ENCODE results near the gene TEC. TPM values are rescaled to one million over a fixed set of nuclear protein-coding genes. Genes with fewer than 3 reads are reported as not detected.

TEC gene
- total and polyA plus RNA-seq, 3 experiments from 2014 or later = 1.6 to 2.4 (median 1.6) TPM

DNA sequence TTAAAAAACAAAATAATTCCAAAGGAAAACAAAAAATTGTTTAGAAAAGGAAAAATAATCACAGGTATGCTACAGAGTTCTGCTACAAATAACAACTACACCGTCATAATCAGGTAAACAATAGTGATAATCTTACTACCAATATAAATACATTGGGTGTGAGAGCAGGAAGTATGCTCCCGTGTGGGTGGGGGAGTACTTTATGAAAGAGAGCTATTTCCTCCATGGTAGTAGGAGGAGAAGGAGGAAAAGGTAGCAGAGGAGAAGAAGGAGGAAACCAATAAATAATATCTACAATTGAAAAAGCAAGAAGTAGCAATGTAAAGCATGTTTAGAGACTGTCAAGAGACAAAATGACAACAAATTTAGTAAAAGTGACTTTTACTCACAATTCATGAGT is 35.1 kb downstream of the TEC start:
- H3K27me3 ChIP-seq (ENCODE audit: insufficient read depth, low read length, poor library complexity, severe bottlenecking) = no peaks in the 10 kb centered on the region
- no peaks in the 10 kb centered on the region for H3K9me3 Mint-ChIP-seq
- no peaks in the 10 kb centered on the region for H3K4me1 ChIP-seq (ENCODE audit: insufficient read depth, low read length)
- no peak overlapping the region for H3K4me3 ChIP-seq (ENCODE audit: low read length)
- no peaks in the 10 kb centered on the region for H3K36me3 ChIP-seq (ENCODE audit: insufficient read depth, low read length)
- H3K27ac Mint-ChIP-seq = peak overlapping the region in 1 of 8 donors; percentile 80
- POLR2A ChIA-PET = no interaction called here
- peaks cover 0 to 15% (median 0%) of the 10 kb centered on the region in 3 donors for H3K36me3 Mint-ChIP-seq
- H3K27me3 Mint-ChIP-seq = peaks cover 0 to 3% of the 10 kb centered on the region in 2 donors
- CTCF ChIA-PET = no interaction called here
- no peak for DNase-seq
- H3K9me3 ChIP-seq (ENCODE audit: low read length) = no peaks in the 10 kb centered on the region
- peaks cover 0 to 19% (median 17%) of the 10 kb centered on the region in 3 donors for H3K4me1 Mint-ChIP-seq
- H3K4me3 Mint-ChIP-seq = no peak overlapping the region
- no peak overlapping the region for H3K27ac ChIP-seq (ENCODE audit: low read depth, low read length)

DNA sequence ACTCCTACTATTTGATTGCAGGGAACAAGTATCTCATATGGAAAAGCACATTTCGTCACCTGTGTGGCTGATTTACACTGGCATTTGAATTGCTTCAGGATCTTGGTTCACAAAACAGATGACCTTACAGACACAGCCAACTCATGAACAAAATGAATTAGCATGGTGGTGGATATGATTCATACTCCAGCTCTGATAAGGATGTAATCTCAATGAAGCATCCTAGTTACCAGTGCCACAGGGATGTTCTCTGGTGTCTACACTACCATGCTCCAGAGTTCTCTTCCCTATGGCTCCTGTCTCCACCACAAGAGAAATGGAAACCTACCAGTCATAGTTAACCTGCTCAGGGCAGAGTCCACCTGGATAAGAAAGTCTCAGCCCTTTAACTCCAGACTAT is 40.7 kb downstream of the TEC start:
- no peak overlapping the region for H3K4me3 Mint-ChIP-seq
- ChIA-PET CTCF (no interaction called here), POLR2A (no interaction called here)
- no peaks in the 10 kb centered on the region for H3K9me3 ChIP-seq (ENCODE audit: low read length)
- no peak for DNase-seq
- peaks cover 0 to 3% of the 10 kb centered on the region in 2 donors for H3K27me3 Mint-ChIP-seq
- H3K4me1 ChIP-seq (ENCODE audit: insufficient read depth, low read length) = no peaks in the 10 kb centered on the region
- peaks cover 2 to 15% (median 5%) of the 10 kb centered on the region in 3 donors for H3K36me3 Mint-ChIP-seq
- peaks cover 0 to 5% (median 4%) of the 10 kb centered on the region in 3 donors for H3K4me1 Mint-ChIP-seq
- H3K4me3 ChIP-seq (ENCODE audit: low read length) = no peak overlapping the region
- H3K27me3 ChIP-seq (ENCODE audit: insufficient read depth, low read length, poor library complexity, severe bottlenecking) = no peaks in the 10 kb centered on the region
- no peak overlapping the region for H3K27ac Mint-ChIP-seq
- H3K27ac ChIP-seq (ENCODE audit: low read depth, low read length) = no peak overlapping the region
- no peaks in the 10 kb centered on the region for H3K9me3 Mint-ChIP-seq
- no peaks in the 10 kb centered on the region for H3K36me3 ChIP-seq (ENCODE audit: insufficient read depth, low read length)

DNA sequence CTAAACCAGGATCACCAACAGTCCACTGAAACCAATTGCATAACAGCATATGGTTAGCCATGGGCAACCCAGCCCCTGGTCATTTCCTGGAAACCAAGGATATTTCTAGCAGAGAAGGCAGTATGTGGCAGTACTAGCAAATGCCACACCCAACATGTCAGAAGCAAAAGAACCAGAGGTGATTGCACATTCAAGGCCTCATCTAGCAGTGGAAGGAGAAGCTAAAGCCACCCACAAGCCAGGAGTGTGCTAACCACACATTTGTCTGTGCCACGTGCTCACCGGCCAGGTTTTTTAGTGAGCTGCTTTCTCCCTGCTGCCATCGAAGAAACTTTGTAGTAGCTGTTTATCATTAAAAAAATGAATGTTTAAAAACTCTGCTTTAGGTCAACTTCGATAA is 42.0 kb downstream of the TEC start:
- ChIA-PET POLR2A (no interaction called here), CTCF (no interaction called here)
- Mint-ChIP-seq H3K9me3 (no peaks in the 10 kb centered on the region), H3K27ac (no peak overlapping the region), H3K36me3 (peaks cover 2 to 5% (median 5%) of the 10 kb centered on the region in 3 donors), H3K4me1 (peaks cover 0 to 4% (median 3%) of the 10 kb centered on the region in 3 donors), H3K27me3 (peaks cover 0 to 3% of the 10 kb centered on the region in 2 donors), H3K4me3 (no peak overlapping the region)
- H3K4me3 ChIP-seq (ENCODE audit: low read length) = no peak overlapping the region
- no peak overlapping the region for H3K27ac ChIP-seq (ENCODE audit: low read depth, low read length)
- no peaks in the 10 kb centered on the region for H3K4me1 ChIP-seq (ENCODE audit: insufficient read depth, low read length)
- no peaks in the 10 kb centered on the region for H3K27me3 ChIP-seq (ENCODE audit: insufficient read depth, low read length, poor library complexity, severe bottlenecking)
- no peak for DNase-seq
- no peaks in the 10 kb centered on the region for H3K9me3 ChIP-seq (ENCODE audit: low read length)
- H3K36me3 ChIP-seq (ENCODE audit: insufficient read depth, low read length) = no peaks in the 10 kb centered on the region

DNA sequence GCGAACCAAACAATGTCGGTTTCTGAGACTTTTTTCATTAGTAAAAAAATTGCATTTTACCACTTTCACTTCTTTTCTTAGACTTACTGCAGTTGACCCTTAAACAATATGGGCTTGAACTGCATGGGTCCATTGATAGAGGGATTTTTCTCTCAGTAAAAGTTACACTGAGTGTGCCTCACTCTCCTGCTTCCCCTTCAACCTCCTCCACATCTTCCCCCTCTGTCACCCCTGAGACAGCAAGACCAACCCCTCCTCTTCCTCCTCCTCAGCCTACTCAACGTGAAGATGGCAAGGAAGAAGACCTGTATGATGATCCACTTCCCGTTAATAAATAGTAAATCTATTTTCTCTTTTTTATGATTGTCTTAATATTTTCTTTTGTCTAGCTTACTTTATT is 43.4 kb downstream of the TEC start:
- Histone ChIP-seq H3K36me3 (ENCODE audit: insufficient read depth, low read length) (no peaks in the 10 kb centered on the region), H3K27me3 (ENCODE audit: insufficient read depth, low read length, poor library complexity, severe bottlenecking) (no peaks in the 10 kb centered on the region), H3K4me3 (ENCODE audit: low read length) (no peak overlapping the region), H3K4me1 (ENCODE audit: insufficient read depth, low read length) (no peaks in the 10 kb centered on the region), H3K9me3 (ENCODE audit: low read length) (no peaks in the 10 kb centered on the region), H3K27ac (ENCODE audit: low read depth, low read length) (no peak overlapping the region)
- Mint-ChIP-seq H3K4me3 (no peak overlapping the region), H3K9me3 (no peaks in the 10 kb centered on the region), H3K4me1 (peaks cover 0 to 4% (median 3%) of the 10 kb centered on the region in 3 donors), H3K27ac (peak overlapping the region in 1 of 8 donors; percentile 16), H3K27me3 (no peaks in the 10 kb centered on the region), H3K36me3 (peaks cover 0 to 5% (median 2%) of the 10 kb centered on the region in 3 donors)
- CTCF ChIA-PET = no interaction called here
- POLR2A ChIA-PET = no interaction called here
- no peak for DNase-seq

DNA sequence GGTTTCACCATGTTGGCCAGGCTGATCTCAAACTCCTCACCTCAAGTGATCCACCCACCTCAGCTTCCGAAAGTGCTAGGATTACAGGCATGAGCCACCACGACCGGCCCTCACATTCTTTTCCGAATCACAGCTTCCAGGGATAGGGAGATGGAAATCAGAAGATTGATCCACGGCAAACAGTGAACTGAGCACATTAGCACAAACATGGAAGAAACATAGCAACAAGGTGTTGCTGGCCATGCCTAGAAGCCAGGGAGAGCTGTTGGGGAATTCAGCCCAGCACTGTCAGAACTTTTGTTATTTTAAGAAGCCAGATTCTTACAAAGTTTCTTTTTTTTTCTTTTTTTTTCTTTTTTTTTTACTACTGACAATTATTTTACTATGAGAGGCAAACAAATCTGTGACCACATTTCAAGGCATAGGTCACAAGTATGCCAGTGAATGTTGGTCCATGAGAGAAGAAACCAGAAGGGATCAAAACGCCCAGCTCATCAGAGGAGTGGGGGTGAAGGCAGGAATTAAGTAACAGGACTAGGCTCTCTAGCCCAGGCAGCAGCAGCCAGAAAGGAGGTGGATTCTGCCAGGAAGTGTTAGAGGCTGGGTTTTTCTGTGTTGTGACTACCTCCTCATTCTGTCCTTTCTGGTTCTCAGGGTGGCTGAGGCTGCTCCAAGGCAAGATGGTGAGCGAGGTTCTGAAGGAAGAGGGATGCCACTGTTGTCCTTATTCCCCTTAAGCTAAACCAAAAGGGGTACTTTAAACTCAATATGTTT is 44.1 kb downstream of the TEC start:
- H3K4me3 Mint-ChIP-seq = no peak overlapping the region
- Histone ChIP-seq H3K9me3 (ENCODE audit: low read length) (no peaks in the 10 kb centered on the region), H3K27ac (ENCODE audit: low read depth, low read length) (no peak overlapping the region), H3K4me3 (ENCODE audit: low read length) (no peak overlapping the region), H3K4me1 (ENCODE audit: insufficient read depth, low read length) (no peaks in the 10 kb centered on the region), H3K36me3 (ENCODE audit: insufficient read depth, low read length) (no peaks in the 10 kb centered on the region), H3K27me3 (ENCODE audit: insufficient read depth, low read length, poor library complexity, severe bottlenecking) (no peaks in the 10 kb centered on the region)
- H3K27ac Mint-ChIP-seq = peak overlapping the region in 1 of 8 donors; percentile 24
- no peaks in the 10 kb centered on the region for H3K9me3 Mint-ChIP-seq
- ChIA-PET CTCF (no interaction called here), POLR2A (no interaction called here)
- DNase-seq = no peak
- peaks cover 0 to 4% (median 3%) of the 10 kb centered on the region in 3 donors for H3K4me1 Mint-ChIP-seq
- peaks cover 0 to 5% (median 2%) of the 10 kb centered on the region in 3 donors for H3K36me3 Mint-ChIP-seq
- H3K27me3 Mint-ChIP-seq = no peaks in the 10 kb centered on the region

DNA sequence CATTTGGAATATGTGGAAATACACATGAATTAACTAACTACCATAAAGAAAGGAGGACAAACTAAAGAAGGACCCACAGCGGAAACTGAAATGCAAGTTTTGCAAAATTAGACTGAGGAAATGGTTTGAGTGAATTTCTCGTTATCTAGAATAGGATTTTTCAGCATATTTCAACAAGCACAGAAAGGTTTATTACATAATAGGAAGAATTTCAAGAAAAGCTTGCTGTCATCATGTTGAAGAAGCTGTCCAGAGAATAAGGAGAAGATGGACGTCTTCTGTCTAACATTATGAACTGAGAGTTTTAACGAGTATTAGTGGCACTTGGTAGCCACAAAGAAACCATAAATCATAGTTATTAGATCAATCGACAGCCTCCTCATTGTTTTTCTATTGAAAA is 45.0 kb downstream of the TEC start:
- no peak for DNase-seq
- Histone ChIP-seq H3K27ac (ENCODE audit: low read depth, low read length) (no peak overlapping the region), H3K36me3 (ENCODE audit: insufficient read depth, low read length) (no peaks in the 10 kb centered on the region), H3K27me3 (ENCODE audit: insufficient read depth, low read length, poor library complexity, severe bottlenecking) (no peaks in the 10 kb centered on the region), H3K4me3 (ENCODE audit: low read length) (no peak overlapping the region), H3K4me1 (ENCODE audit: insufficient read depth, low read length) (no peaks in the 10 kb centered on the region), H3K9me3 (ENCODE audit: low read length) (no peaks in the 10 kb centered on the region)
- H3K4me3 Mint-ChIP-seq = no peak overlapping the region
- no peaks in the 10 kb centered on the region for H3K27me3 Mint-ChIP-seq
- no peak overlapping the region for H3K27ac Mint-ChIP-seq
- peaks cover 0 to 4% (median 3%) of the 10 kb centered on the region in 3 donors for H3K4me1 Mint-ChIP-seq
- H3K36me3 Mint-ChIP-seq = peaks cover 0 to 5% (median 5%) of the 10 kb centered on the region in 3 donors
- ChIA-PET CTCF (no interaction called here), POLR2A (no interaction called here)
- no peaks in the 10 kb centered on the region for H3K9me3 Mint-ChIP-seq

DNA sequence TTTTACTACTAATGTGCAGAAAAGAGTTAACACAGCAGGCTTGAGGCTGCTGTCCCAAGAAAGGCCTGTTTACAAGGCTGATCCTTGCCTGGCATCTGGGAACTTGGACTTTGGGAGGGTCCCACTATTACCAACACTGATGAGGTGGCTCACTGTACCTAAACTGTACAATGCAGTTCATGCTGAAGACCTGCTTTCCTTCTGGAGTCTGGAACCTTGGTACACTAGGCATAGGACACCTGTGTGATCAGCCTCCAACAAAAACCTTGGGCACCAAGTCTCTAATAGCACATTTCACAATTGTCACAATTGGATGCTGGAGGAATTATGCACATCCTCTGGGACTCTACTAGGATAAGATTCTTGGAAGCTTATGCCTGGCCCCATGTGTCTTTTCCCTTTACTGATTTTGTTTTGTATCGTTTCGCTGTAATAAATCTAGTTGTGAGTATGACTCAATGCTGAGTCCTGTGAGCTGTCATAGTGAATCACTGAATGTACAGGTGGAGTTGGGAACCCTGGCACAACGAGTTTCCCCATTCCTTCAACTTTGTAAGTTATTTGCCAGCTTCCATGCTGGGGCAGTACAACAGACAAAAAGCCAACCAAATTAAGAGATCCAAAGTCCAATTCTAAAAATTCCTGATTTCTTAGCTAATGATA is 45.9 kb downstream of the TEC start:
- ChIA-PET CTCF (no interaction called here), POLR2A (no interaction called here)

DNA sequence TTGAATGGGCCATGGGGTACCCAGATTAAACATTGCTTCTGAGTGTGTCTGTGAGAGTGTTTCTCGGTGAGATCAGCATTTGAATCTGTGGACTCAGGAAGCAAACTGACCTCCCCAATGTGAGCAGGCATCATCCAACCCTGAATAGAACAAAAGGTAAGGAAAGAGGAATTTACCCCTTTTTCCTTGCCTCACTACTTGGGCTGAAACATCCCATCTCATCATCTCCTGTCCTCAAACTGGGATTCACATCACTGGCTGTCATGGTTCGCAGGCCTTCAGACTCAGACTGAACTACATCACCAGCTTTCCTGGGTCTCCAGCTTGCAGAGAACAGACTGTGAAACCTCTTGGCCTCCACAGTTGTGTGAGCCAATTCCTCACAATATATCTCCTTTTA is 47.1 kb downstream of the TEC start:
- Mint-ChIP-seq H3K4me1 (peaks cover 0 to 3% (median 2%) of the 10 kb centered on the region in 3 donors), H3K4me3 (no peak overlapping the region), H3K27ac (no peak overlapping the region), H3K27me3 (no peaks in the 10 kb centered on the region), H3K36me3 (peaks cover 2 to 5% (median 2%) of the 10 kb centered on the region in 3 donors), H3K9me3 (no peaks in the 10 kb centered on the region)
- H3K36me3 ChIP-seq (ENCODE audit: insufficient read depth, low read length) = no peaks in the 10 kb centered on the region
- H3K27ac ChIP-seq (ENCODE audit: low read depth, low read length) = no peak overlapping the region
- POLR2A ChIA-PET = no interaction called here
- no peaks in the 10 kb centered on the region for H3K27me3 ChIP-seq (ENCODE audit: insufficient read depth, low read length, poor library complexity, severe bottlenecking)
- H3K4me3 ChIP-seq (ENCODE audit: low read length) = no peak overlapping the region
- DNase-seq = no peak
- no peaks in the 10 kb centered on the region for H3K9me3 ChIP-seq (ENCODE audit: low read length)
- no peaks in the 10 kb centered on the region for H3K4me1 ChIP-seq (ENCODE audit: insufficient read depth, low read length)
- CTCF ChIA-PET = no interaction called here

More for the DNA sequence above, 45.9 kb downstream of the TEC start:
- H3K27ac Mint-ChIP-seq = no peak overlapping the region
- no peak overlapping the region for H3K4me3 ChIP-seq (ENCODE audit: low read length)
- H3K36me3 Mint-ChIP-seq = peaks cover 0 to 5% (median 5%) of the 10 kb centered on the region in 3 donors
- no peaks in the 10 kb centered on the region for H3K4me1 ChIP-seq (ENCODE audit: insufficient read depth, low read length)
- H3K4me3 Mint-ChIP-seq = no peak overlapping the region
- DNase-seq = no peak
- H3K27ac ChIP-seq (ENCODE audit: low read depth, low read length) = no peak overlapping the region
- no peaks in the 10 kb centered on the region for H3K9me3 Mint-ChIP-seq
- no peaks in the 10 kb centered on the region for H3K27me3 Mint-ChIP-seq
- no peaks in the 10 kb centered on the region for H3K27me3 ChIP-seq (ENCODE audit: insufficient read depth, low read length, poor library complexity, severe bottlenecking)
- H3K9me3 ChIP-seq (ENCODE audit: low read length) = no peaks in the 10 kb centered on the region
- no peaks in the 10 kb centered on the region for H3K36me3 ChIP-seq (ENCODE audit: insufficient read depth, low read length)
- peaks cover 0 to 4% (median 3%) of the 10 kb centered on the region in 3 donors for H3K4me1 Mint-ChIP-seq

Measured in CD8-positive, alpha-beta memory T cell (primary cell).